Endothelial cell (in vitro differentiated cells): ENCODE measurements around the gene PPP1R9B. TPM values are rescaled to one million over a fixed set of nuclear protein-coding genes. Genes with fewer than 3 reads are reported as not detected.

Source experiments
- DNase-seq: peaks from one replicate; pipeline ENCODE4 v3.0.0; 2021; ENCODE audit warnings: low spot score
- H3K27ac Mint-ChIP-seq: one replicate; pipeline ENCODE4 v1.8.0; 2021; ENCODE audit warnings: mixed read lengths, inconsistent platforms; ENCODE audit not compliant: unreplicated experiment
- H3K27me3 Mint-ChIP-seq: one replicate; pipeline ENCODE4 v1.8.0; 2021; ENCODE audit warnings: mild to moderate bottlenecking, moderate library complexity, mixed read lengths, inconsistent platforms; ENCODE audit not compliant: unreplicated experiment
- H3K36me3 Mint-ChIP-seq: one replicate; pipeline ENCODE4 v1.8.0; 2021; ENCODE audit warnings: mild to moderate bottlenecking, low read depth, mixed read lengths, inconsistent platforms; ENCODE audit not compliant: unreplicated experiment
- H3K4me1 Mint-ChIP-seq: one replicate; pipeline ENCODE4 v1.8.0; 2021; ENCODE audit warnings: mild to moderate bottlenecking, mixed read lengths, inconsistent platforms; ENCODE audit not compliant: unreplicated experiment
- H3K4me3 Mint-ChIP-seq: one replicate; pipeline ENCODE4 v1.8.0; 2021; ENCODE audit warnings: mild to moderate bottlenecking, mixed read lengths, inconsistent platforms; ENCODE audit not compliant: unreplicated experiment
- H3K9me3 Mint-ChIP-seq: one replicate; pipeline ENCODE4 v1.8.0; 2021; ENCODE audit warnings: mixed read lengths, inconsistent platforms; ENCODE audit not compliant: unreplicated experiment
- CTCF ChIP-seq: fragments of 200-600 bp; sonication (generic); IDR thresholded peaks from one replicate; pipeline ENCODE4 v1.5.0; 2021; ENCODE audit warnings: antibody characterized with exemption; ENCODE audit not compliant: unreplicated experiment
- total RNA-seq: library from RNA; stranded (reverse); fragmentation: NEBNext Ultra II Directional; extraction: Animal tissue kit (Norgen Biotek cat#: 25700); gene quantifications from one replicate; pipeline ENCODE4 v1.2.1, GENCODE V29; 2021; ENCODE audit not compliant: unreplicated experiment

Gene PPP1R9B
- total RNA-seq, 1 donor from 2014 or later, result 101 TPM

GRCh38 chr17:50151937-50152547 lies 1.6 kb upstream of the PPP1R9B start:
- no peaks in the 10 kb centered on the region for H3K9me3 Mint-ChIP-seq
- H3K27me3 Mint-ChIP-seq, result peaks cover 12% of the 10 kb centered on the region
- peaks cover 4% of the 10 kb centered on the region for H3K36me3 Mint-ChIP-seq
- peak overlapping the region; percentile 90 for H3K27ac Mint-ChIP-seq
- H3K4me1 Mint-ChIP-seq, result peaks cover 26% of the 10 kb centered on the region
- H3K4me3 Mint-ChIP-seq, result peak overlapping the region; percentile 52
- no peak for TF ChIP-seq CTCF
- DNase-seq, result peak; percentile 74

GRCh38 chr17:50151041-50151936 lies 812 bp upstream of the PPP1R9B start:
- Mint-ChIP-seq H3K27ac (peak overlapping the region; percentile 93), H3K36me3 (peaks cover 4% of the 10 kb centered on the region), H3K4me1 (peaks cover 34% of the 10 kb centered on the region), H3K9me3 (no peaks in the 10 kb centered on the region), H3K27me3 (peaks cover 17% of the 10 kb centered on the region), H3K4me3 (peak overlapping the region; percentile 92)
- peak; percentile 75 for TF ChIP-seq CTCF
- DNase-seq, result peak; percentile 91

GRCh38 chr17:50149417-50150353 lies 792 bp downstream of the PPP1R9B start:
- no peak overlapping the region for H3K27ac Mint-ChIP-seq
- peaks cover 17% of the 10 kb centered on the region for H3K27me3 Mint-ChIP-seq
- H3K36me3 Mint-ChIP-seq, result peaks cover 5% of the 10 kb centered on the region
- DNase-seq, result peak; percentile 70
- no peaks in the 10 kb centered on the region for H3K9me3 Mint-ChIP-seq
- peaks cover 42% of the 10 kb centered on the region for H3K4me1 Mint-ChIP-seq
- no peak for TF ChIP-seq CTCF
- peak overlapping the region; percentile 95 for H3K4me3 Mint-ChIP-seq

- H3K4me1 Mint-ChIP-seq, result peaks cover 49% of the 10 kb centered on the region
- peak overlapping the region; percentile 95 for H3K4me3 Mint-ChIP-seq
- H3K9me3 Mint-ChIP-seq, result no peaks in the 10 kb centered on the region
- peaks cover 20% of the 10 kb centered on the region for H3K27me3 Mint-ChIP-seq
- H3K36me3 Mint-ChIP-seq, result peaks cover 12% of the 10 kb centered on the region
- no peak for DNase-seq
- no peak overlapping the region for H3K27ac Mint-ChIP-seq
- TF ChIP-seq CTCF, result no peak
These were observed 1.4 kb downstream of the PPP1R9B start for GRCh38 chr17:50149091-50149416.
